ENCODE measurements around the gene CUX1.

DNA sequence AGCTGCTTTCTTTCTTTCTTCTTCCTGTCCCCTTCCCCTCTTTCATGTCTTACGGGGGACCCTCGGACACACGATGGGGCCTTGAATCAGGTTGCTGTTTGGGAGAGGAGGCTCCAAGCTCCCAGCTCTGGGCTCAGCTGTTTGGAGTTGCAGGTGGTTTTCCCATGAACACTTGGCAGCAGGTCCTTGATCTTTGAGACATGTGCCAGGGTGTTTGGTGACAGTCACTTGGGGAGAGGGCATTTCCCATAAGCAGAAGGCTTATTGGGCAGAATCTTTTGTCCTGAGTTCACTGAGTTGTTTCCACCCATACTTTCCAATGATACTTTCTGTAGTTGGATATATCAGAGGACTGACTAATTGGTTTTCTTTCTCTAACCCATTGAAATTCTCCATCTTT lies 364.6 kb downstream of the CUX1 start:
- TF ChIP-seq POLR2A (IDR thresholded peaks at IDR 0.05; ENCODE audit: low read depth, low read length) (no peak), POLR2AphosphoS5 (IDR thresholded peaks at IDR 0.05; ENCODE audit: low read depth, low read length) (no peak)

All from GM12892 (cell line).